ENCODE results near the gene PHACTR3.

GRCh38 chr20:59744756-59745155, 140.4 kb downstream of the PHACTR3 start:
- TF ChIP-seq EZH2phosphoT487 (IDR thresholded peaks at IDR 0.05; ENCODE audit: unreplicated experiment): no peak
- TF ChIP-seq CTCF (conservative IDR thresholded peaks at IDR 0.05; ENCODE audit: low read depth in 2 of 2): no peak
